GM03348 (cell line): Measurements from ENCODE around the gene CHAD.
"Not testable (repeated sequence)": the region's sequence is repeated elsewhere in the genome, so short reads cannot be mapped to it uniquely, and the experiment has no call there.

Source experiments
- DNase-seq: peaks from one replicate; pipeline ENCODE4 v3.0.0; 2012; ENCODE audit warnings: low spot score

Gene CHAD

DNA sequence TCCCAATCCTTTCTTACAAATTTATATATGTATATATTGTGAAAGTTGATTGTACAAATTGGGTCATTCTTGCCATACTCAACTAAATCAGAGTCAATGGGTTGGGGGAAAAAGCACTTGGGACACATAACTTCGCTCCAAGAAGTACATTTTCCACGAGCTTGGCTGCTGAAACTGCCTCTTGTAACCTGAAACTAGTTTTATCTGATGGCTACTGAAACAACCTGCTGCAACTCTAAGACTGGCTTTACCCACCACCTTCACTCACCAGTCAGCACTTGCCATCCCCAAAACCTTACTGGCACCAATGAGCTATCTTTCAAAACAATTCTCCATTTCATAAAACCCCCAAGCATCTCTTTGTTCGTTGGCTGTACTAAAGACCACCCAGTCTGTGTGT is 25.1 kb upstream of the CHAD start:
- DNase-seq = no peak

DNA sequence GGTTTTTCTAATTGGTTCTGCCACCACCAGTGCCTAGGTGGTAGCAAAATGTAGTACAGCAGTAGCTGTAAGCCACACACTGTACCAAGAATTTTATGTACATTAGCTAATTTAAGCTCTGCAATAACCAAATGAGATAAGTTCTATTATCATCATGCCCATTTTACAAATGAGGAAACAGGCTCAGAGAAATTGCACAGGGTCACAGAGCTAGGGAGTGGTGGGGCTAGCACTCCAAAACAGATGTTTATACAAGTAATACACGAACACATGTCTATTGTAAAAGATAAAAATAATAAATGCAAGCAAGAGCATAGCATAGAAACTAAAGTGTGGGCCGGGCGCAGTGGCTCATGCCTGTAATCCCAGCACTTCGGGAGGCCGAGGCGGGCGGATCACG is 23.5 kb upstream of the CHAD start:
- DNase-seq = no peak

DNA sequence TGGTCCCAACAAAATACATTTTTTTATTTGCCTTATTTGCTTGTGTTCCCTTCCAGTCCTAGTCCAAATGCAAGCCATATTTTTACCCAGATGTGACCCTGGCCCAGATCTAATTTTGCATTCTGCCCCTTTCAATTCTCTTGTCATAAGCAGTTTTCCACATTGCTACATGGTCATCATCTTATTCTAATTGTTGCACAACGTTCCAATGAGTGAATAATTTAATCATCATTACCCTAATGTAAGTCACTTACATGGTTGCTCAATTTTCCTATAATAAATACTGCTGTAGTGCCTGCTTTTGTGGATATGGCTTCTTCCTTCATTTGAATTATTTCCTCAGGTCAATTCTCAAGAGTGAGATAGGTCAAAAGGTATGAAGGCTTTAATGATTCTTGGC is 22.8 kb upstream of the CHAD start:
- DNase-seq = no peak

DNA sequence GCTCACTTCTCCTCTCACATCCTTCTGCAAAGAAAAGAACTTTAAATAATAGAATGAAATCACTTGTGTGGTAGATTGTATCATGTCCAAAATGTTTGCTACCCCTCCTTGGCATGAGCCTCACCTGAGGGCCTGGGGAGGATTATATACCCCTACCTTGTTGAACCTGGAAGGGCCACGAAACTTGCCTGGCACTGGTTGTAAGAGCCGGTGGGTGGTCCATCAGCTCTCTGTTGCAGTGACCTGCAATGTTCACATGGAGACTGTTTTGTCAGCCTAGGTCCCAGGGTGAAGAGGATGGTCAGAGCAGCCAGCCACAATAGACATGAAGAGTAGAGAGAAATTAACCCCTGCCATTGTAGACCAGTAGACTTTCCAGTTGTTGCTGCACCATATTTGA is 20.2 kb upstream of the CHAD start:
- no peak for DNase-seq

DNA sequence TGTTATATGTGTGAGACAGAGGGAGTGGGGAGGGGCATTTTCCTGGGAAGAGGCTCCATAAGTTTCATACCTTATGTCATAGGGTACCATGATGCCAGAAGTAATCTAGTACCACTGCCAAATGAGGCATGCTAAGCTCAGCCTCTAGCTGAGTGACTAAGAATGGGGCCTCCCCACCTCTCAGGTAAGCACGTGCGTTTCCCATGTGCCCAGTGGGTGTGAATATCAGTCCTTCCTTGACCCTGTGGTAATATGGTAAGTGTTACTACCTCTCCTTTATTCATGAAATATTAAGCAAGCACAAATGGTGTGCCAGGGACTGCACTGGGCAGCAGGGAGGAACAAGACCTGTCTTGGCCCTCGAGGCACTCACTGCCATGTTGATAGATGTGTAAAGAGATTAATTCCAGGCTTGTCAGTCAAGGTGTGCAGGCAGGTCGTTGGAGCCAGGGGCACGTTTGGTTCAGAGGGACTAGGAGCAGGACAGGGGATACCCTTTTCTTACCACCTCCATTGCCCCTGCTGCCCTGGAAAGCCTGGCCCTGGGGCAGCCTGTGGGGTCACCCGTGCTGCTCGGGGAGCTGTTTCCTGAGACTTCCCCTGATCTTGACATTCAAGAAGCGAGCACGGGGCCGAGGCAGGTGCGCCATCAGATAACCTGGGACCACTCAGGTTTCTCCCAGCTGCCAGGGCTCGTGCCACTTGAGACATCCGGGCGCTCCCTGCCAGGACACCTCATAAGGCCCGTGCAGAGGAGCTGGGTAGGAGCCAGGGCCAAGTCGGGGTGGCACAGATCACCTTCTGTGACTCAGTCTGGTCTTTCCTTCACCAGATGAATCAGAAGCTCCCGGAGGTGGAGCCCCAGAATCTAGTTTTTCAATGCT is 18.8 kb upstream of the CHAD start:
- no peak for DNase-seq

DNA sequence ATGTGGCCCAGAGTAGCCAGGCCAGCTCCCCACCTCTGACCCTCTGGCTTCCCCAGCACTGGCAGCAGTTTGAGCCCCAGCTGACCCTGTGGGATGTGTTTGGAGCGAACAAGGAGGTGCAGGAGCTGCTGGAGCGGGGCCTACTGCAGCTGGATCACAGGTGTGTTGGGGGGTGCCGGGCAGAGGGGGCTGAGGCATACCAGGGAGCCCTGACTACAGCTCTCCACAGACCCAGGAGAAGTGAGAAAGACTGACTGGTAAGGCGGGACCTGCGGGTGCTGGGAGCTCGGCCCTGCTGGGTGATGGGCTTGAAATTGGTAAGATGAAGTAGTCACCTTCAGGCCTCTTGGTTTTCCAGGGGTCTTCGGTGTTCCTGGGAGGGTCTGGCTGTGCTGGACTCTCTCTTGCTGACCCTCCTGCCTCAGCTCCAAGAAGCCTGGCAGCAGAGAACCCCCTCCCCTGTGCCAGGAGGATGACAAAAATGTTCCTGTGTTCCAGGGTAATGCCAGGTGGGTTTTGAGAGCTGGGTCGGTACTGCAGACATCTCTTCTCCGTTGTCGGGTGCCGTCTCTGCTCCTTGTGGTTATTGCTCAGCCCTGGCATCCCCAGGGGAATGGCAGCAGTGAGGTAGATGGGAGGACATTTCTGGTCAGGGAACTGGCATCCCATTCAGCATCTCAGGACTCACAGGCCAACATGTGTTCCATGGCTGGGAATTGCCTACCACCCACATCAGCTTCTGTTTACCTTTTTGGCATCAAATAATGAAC is 15.9 kb upstream of the CHAD start:
- DNase-seq = no peak

DNA sequence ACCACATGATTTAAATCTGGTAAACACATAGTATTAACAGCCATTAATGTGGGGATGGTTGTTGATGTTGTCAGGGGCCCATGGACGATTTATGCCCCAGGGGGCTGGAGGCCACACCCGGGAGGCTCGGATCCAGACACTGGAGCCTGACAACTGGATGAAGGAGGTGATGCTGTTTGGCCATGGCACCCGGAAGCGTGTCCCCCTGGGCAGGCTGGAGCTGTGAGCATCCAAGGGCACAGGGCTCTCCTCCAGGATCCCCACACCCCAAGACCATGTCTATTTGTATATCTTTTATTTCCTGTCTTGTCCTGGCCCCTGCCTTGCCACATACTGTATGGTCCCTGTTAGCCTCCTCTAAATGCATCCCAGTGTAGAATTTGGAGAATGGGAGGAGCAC is 14.6 kb upstream of the CHAD start:
- DNase-seq = no peak

DNA sequence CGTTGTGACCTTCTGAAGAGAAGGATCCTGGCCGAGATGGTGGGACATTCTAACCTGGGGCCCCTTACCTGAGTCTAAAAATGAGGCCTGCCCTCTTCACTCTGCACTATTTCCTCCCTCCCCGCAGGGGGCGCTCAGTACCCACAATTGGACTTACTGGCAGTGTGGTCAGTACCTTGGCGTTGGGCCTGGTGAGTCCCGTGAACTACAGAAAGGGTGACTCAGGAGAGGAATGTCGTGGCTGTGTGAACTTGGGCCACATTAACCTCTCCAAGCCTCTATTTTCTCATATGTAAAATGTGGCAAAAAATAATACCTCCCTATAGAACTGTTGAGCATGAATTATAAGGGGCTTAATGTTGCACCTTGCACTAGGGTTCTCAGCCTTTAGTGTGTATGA is 13.8 kb upstream of the CHAD start:
- DNase-seq = peak; percentile 91

DNA sequence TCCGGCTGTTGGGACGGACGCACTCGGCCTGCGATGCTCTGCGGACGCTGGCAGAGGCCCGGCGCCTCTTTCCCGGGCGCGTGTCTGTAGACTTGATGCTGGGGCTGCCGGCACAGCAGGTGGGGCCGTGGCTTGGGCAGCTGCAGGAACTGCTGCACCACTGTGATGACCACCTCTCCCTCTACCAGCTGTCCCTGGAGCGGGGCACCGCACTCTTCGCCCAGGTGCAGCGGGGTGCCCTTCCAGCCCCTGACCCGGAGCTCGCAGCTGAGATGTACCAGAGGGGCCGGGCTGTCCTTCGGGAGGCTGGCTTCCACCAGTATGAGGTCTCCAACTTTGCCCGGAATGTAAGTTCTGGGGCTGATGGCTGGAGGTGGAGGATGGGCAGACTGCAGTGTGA is 13.4 kb upstream of the CHAD start:
- DNase-seq = no peak

DNA sequence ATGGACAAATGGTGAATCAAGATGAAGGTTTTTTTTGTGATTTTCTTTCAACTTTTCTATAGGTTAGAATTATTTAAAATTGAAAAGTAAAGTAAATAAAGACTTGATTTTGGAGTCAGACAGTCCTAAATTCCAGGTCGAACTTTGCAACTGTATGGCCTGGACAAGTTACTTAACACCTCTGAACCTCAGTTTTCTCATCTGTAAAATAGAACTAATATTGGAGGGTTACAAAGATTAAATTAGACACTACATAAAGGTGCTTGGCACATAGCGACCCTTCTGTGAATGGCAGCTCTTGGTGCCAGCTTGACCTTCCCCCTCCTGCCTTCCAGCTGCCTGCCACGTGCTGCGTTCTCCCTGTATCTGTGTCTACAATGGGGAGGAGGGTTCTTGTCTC is 13.0 kb upstream of the CHAD start:
- DNase-seq = no peak

DNA sequence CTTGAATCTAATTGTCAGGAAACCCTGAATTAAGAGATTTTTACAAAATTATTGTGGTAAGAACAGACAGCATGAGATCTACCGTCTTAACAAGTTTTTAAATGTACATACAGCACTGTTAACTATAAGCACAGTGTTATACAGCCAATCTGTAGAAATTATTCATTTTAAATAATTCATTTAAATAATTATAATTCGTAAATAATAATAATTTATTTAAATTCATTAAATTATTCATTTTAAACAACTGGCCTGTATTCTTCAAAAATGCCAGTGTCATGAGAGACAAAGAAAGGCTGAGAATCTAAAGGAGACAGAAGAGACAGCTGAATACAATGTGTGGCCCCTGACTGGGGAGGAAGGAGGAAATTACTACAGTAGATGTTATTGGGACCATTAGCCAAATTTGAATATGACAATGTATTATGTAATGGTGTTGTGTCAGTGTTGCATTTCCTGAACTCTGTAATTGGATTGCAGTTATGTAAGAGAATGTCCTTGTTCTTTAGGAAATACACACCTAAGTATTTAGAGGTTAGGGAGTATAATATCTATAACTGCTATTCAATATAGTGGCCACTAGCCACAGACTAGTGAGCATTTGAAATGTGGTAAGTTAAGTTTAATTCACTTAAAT is 12.3 kb upstream of the CHAD start:
- no peak for DNase-seq

DNA sequence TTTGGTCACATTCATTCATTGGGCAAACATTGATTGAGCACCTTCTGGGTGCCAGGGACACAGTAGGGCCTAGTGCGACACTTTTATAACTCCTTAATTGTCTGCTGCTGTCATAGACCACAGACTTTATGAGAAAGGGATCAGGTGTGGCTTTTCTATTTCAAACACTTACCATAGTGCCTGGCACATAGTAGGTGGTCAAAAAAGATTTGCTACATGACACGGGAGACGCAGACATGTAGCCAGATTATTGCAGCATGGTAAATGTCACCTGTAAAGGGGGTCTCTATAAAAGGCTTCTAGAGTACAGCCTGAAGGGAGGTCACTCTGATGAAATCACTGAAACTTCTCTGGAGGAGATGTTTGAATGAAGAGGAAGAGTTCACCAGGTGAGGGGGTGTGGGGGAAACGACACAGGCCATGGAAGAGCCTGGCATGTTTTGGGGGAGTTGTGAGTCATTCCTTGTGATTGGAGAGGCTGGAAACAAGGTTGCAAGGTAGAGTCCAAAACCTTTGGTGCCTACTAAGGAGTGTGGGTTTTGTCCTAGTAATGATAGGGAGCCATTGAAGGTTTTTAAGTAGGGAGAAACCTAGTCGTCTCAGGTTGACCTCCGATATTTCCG is 11.6 kb upstream of the CHAD start:
- no peak for DNase-seq

DNA sequence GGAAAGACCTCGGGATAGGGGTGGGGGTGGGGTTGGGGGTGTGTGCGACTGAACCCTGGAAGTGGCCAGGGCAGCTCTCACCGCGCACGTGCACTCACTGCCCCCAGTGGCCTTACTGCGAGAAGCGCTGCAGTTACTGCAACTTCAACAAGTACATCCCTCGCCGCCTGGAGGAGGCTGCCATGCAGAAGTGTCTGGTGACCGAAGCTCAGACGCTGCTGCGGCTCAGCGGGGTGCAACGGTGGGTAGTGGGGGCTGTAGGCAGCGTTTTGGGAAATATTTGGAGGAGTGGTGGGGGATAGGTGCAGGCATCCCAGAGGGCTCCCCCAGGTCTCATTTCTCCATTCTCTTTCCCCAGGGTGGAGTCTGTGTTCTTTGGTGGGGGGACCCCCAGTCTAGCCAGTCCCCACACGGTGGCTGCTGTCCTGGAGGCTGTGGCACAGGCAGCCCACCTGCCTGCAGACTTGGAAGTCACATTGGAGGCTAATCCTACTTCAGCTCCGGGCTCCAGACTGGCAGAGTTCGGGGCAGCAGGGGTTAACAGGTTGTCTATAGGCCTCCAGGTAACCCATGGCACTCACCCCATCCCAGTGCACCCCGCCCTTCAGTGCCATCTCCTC is 11.0 kb upstream of the CHAD start:
- peak; percentile 90 for DNase-seq

DNA sequence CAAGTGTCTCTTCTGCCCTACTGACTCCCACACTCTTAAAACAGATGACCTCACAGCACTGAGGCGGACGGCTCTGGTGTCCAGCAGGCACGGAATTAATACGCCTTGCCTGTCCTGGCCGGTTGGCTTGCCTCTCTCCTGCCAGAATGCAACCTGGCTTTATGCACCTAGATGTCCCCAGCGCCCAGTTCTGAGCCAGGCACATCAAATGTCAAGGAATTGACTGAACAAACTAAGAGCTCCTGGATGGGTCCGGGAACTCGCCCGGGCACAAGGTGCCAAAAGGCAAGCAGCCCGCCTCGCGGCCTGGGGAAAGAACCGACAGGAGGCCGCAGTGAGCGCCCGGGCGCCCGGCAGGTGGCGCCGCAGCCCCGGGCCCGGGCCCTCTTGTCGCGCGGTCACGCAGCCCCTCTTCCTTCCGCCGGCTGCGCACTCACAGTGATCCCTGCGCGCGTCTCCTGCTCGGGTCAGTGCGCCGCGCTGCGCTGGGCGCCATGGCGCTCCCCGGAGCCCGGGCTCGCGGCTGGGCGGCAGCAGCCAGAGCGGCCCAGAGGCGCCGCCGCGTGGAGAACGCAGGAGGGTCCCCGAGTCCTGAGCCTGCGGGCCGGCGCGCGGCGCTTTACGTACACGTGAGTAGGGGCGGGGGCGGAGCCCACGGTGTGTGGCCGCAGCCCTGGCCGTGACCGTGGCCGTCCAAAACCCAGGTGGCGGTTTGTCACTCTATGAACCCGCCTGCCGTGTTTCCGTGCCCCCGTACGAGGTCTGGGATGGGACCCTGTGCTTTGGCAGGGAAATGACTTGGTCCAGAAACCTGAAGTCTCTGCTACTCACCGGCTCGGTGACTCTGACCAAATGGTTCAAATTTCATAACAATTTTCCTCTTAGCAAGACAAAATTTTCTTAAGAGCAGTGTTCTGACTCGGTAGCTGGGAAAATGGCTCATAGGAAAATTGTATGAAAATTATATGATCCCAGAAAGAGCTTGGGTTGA is 10.0 kb upstream of the CHAD start, which contains the start of gene RSAD1:
RSAD1 (plus strand) TSS at position 470 of the 991 bp plus-strand sequence; CDS start at position 495, 25 bp downstream.
- peak; percentile 95 for DNase-seq

DNA sequence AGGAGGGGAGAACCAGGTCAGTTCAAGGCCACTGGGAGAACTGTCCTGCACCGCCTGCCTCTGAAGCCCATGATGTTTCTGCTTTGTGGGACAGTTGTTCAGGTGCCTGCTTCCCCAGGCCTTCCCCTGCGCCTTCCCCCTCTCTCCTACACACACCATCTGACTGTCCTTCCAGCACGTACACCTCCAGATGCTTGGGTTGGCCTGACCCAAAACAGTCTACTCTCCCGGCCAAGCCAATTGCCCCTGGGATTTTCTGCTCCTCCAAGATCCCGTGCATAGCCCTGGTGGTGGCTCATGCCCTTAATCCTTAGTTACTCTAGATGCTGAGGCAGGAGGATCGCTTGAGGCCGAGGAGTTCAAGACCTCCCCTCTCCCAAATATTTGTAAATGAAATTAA is 9.3 kb upstream of the CHAD start:
- no peak for DNase-seq

DNA sequence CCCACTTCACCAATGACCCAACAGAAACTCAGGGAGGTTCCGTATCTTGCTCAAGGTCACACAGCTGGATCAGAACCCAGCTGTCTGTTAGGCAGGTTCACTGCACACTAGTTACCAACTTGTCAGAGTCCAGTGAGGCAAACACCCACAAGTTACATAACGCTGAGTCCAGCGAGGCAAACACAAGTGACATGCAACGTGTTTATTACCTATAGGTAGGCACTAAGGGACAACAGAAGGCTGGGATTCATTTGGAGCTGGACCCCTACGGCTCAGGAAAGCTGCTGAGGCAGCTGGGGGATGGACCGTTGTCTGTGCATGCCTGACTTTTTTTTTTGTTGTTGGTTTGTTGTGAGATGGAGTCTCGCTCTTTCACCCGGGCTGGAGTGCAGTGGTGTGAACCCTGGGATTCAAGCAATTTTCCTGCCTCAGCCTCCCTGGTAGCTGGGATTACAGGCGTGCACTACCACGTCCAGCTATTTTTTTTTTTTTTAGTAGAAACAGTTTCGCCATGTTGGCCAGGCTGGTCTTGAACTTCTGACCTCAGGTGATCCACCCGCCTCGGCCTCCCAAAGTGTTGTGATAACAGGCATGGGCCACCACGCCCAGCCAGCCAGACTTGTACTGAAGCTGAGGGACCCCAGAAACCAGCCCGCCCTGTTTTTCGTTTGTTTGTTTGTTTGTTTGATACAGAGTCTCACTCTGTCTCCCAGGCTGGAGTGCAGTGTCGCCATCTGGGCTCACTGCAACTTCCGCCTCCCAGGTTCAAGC is 8.1 kb upstream of the CHAD start:
- DNase-seq = no peak

DNA sequence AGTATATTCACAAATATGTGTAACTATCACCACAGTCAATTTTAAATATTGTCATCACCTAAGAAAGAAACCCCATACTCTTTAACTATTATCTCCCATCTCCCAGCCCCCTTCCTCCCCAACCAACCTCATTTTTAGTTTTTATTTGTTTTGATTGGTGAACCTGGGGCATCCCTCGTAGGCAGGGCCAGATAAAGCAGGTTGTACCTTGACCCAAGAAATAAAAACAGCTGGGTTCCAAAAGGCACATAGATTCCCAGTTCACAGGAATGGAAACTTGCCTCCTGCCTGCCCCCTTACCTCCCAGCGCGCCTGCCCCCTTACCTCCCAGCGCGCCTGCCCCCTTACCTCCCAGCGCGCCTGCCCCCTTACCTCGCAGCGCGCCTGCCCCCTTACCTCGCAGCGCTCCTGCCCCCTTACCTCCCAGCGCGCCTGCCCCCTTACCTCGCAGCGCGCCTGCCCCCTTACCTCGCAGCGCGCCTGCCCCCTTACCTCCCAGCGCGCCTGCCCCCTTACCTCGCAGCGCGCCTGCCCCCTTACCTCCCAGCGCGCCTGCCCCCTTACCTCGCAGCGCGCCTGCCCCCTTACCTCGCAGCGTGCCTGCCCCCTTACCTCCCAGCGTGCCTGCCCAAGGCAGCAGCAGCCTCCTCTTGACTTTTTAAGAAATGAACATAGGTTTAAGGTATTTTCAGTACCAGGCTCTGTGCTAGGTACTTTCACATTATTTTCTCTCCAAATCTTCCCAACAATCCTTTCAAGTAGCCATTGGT is 7.3 kb upstream of the CHAD start:
- not testable (repeated sequence) for DNase-seq

DNA sequence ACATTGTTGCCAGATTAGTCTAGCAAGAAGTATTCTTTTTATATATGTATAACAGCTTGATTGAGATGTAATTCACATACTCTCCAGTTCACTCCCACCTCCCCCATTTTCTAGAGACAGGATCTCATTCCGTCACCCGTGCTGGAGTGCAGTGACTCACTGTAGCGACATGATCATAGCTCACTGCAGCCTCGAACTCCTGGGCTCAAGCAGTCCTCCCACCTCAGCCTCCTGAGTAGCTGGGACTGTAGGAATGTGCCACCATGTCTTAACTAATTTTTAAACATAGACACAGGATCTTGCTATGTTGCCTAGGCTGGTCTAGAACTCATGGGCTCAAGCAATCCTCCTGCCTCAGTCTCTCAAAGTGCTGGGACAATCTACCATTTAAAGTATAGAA is 6.7 kb upstream of the CHAD start:
- DNase-seq = no peak

DNA sequence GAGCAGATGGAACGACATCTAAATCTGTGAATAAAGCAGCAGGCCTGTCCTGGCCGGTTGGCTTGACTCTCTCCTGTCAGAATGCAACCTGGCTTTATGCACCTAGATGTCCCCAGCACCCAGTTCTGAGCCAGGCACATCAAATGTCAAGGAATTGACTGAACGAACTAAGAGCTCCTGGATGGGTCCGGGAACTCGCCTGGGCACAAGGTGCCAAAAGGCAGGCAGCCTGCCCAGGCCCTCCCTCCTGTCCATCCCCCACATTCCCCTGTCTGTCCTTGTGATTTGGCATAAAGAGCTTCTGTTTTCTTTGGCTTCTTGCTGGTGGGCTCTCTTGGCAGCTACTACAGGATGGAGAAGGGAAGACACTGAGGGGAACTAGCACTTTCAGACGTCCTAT is 5.8 kb upstream of the CHAD start:
- DNase-seq = no peak
